ENCODE data around the gene PLA1A. TPM values are rescaled to one million over a fixed set of nuclear protein-coding genes. Genes with fewer than 3 reads are reported as not detected.

The PLA1A gene
- total and polyA plus RNA-seq, 2 donors (not counting 1 experiment from before 2014, with no cell fraction given), result 0.27 to 0.28 TPM

DNA sequence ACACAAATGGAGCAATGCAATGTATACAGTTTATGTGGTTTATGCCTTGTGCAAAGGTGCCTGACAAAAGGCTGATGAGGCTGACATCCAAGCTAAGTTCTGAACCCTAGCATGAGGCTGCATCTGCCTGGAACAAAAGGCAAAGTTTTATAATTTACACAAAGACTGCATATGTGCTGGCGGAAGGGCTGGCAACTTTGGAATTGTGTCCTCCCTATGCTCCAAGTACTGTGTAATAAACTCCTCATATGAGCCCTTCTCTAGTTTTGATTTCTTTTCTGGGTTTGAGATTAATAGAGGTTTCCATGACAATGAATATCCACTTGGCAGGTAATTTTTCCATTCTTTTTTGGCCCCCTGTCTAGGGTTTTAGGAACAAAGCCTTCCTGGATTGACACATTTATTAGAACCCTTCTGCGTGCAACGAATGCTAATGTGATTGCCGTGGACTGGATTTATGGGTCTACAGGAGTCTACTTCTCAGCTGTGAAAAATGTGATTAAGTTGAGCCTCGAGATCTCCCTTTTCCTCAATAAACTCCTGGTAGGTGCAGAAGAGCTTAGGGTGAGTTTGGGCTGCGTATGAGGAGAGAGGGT lies 10.8 kb downstream of the PLA1A start:
- CTCF ChIA-PET, result no interaction called here

DNA sequence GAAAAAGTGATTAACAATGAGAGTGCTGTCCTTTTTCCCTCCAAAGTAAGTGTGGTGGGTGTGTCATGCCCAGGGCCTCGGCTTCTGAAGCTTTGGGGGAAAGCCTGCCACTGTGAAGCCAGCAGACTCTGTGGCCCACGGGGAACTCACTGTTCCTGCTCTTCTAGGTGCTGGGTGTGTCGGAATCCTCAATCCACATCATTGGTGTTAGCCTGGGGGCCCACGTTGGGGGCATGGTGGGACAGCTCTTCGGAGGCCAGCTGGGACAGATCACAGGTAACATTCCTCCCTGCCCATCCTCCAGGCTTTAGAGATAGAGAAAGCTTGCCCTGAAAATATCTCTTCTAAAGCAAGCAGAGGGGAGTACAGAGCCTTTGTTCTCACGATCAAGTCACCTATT lies 11.6 kb downstream of the PLA1A start:
- no peaks in the 10 kb centered on the region for H3K79me2 ChIP-seq (ENCODE audit: control insufficient read depth, insufficient read depth, low read length)
- no peak for DNase-seq
- H3K4me1 Mint-ChIP-seq, result no peaks in the 10 kb centered on the region
- no peaks in the 10 kb centered on the region for H3K4me1 ChIP-seq (ENCODE audit: control insufficient read depth in 2 of 2, insufficient read depth in 2 of 2, low read length in 2 of 2)
- H3K9me3 Mint-ChIP-seq (ENCODE audit: insufficient read depth), result no peaks in the 10 kb centered on the region
- no peak overlapping the region for H3K4me2 ChIP-seq (replicated peaks; ENCODE audit: low read depth, low read length, poor library complexity, severe bottlenecking)
- no peak overlapping the region for H3K27ac ChIP-seq (ENCODE audit: low read length in 2 of 2)
- no peaks in the 10 kb centered on the region for H4K20me1 ChIP-seq (ENCODE audit: control insufficient read depth, insufficient read depth, low read length, poor library complexity, severe bottlenecking)
- no peaks in the 10 kb centered on the region for H3K27me3 ChIP-seq (replicated peaks in 1 of 4; ENCODE audit: control extremely low read depth in 1 of 4, control insufficient read depth in 3 of 4, insufficient read depth in 4 of 4, low read length in 3 of 4)
- ChIA-PET POLR2A (no interaction called here), CTCF (no interaction called here)
- H3K4me3 Mint-ChIP-seq, result no peak overlapping the region
- H3K9ac ChIP-seq (ENCODE audit: low read length), result no peak overlapping the region
- H3K27me3 Mint-ChIP-seq, result no peaks in the 10 kb centered on the region
- ATAC-seq (ENCODE audit: low read depth), result no peak
- no peak for TF ChIP-seq EZH2 (IDR thresholded peaks at IDR 0.05; ENCODE audit: borderline replicate concordance, insufficient read depth, low read depth, low read length, poor library complexity, severe bottlenecking)
- no peak for TF ChIP-seq CTCF (IDR thresholded peaks at IDR 0.05)
- H3K36me3 ChIP-seq (replicated peaks in 1 of 2; ENCODE audit: control extremely low read depth in 1 of 2, control insufficient read depth in 1 of 2, extremely low read depth in 1 of 2, insufficient read depth in 2 of 2, low read length in 1 of 2), result no peaks in the 10 kb centered on the region
- WGBS (ENCODE audit: insufficient coverage), result 82% methylated on average over 3 of the region's 6 CpGs
- H3K27ac Mint-ChIP-seq, result no peak overlapping the region
- no peak overlapping the region for H3K4me3 ChIP-seq (ENCODE audit: control extremely low read depth in 1 of 5, extremely low read depth in 1 of 5, insufficient read depth in 1 of 5, low read depth in 2 of 5, low read length in 4 of 5)
- intact Hi-C loops (cut with micrococcal nuclease), result no loop called here
- H3K9me3 ChIP-seq (ENCODE audit: control extremely low read depth in 1 of 3, control insufficient read depth in 2 of 3, insufficient read depth in 1 of 3, low read length in 2 of 3), result no peaks in the 10 kb centered on the region
- H2AFZ ChIP-seq (ENCODE audit: insufficient read depth, low read depth, low read length, poor library complexity, severe bottlenecking), result no peak overlapping the region

More for the DNA sequence above, 10.8 kb downstream of the PLA1A start:
- Mint-ChIP-seq H3K4me1 (no peaks in the 10 kb centered on the region), H3K27me3 (no peaks in the 10 kb centered on the region), H3K9me3 (ENCODE audit: insufficient read depth) (no peaks in the 10 kb centered on the region), H3K4me3 (no peak overlapping the region), H3K27ac (no peak overlapping the region)
- H3K9me3 ChIP-seq (ENCODE audit: control extremely low read depth in 1 of 3, control insufficient read depth in 2 of 3, insufficient read depth in 1 of 3, low read length in 2 of 3), result no peaks in the 10 kb centered on the region
- no peak for TF ChIP-seq CTCF (IDR thresholded peaks at IDR 0.05)
- TF ChIP-seq EZH2 (IDR thresholded peaks at IDR 0.05; ENCODE audit: borderline replicate concordance, insufficient read depth, low read depth, low read length, poor library complexity, severe bottlenecking), result no peak
- no peaks in the 10 kb centered on the region for H4K20me1 ChIP-seq (ENCODE audit: control insufficient read depth, insufficient read depth, low read length, poor library complexity, severe bottlenecking)
- H3K4me1 ChIP-seq (ENCODE audit: control insufficient read depth in 2 of 2, insufficient read depth in 2 of 2, low read length in 2 of 2), result no peaks in the 10 kb centered on the region
- no peaks in the 10 kb centered on the region for H3K27me3 ChIP-seq (replicated peaks in 1 of 4; ENCODE audit: control extremely low read depth in 1 of 4, control insufficient read depth in 3 of 4, insufficient read depth in 4 of 4, low read length in 3 of 4)
- intact Hi-C loops (cut with micrococcal nuclease), result no loop called here
- no peak overlapping the region for H3K9ac ChIP-seq (ENCODE audit: low read length)
- H3K4me2 ChIP-seq (replicated peaks; ENCODE audit: low read depth, low read length, poor library complexity, severe bottlenecking), result no peak overlapping the region
- ATAC-seq (ENCODE audit: low read depth), result no peak
- POLR2A ChIA-PET, result no interaction called here
- DNase-seq, result no peak
- no peak overlapping the region for H3K4me3 ChIP-seq (ENCODE audit: control extremely low read depth in 1 of 5, extremely low read depth in 1 of 5, insufficient read depth in 1 of 5, low read depth in 2 of 5, low read length in 4 of 5)
- no peaks in the 10 kb centered on the region for H3K79me2 ChIP-seq (ENCODE audit: control insufficient read depth, insufficient read depth, low read length)
- no peaks in the 10 kb centered on the region for H3K36me3 ChIP-seq (replicated peaks in 1 of 2; ENCODE audit: control extremely low read depth in 1 of 2, control insufficient read depth in 1 of 2, extremely low read depth in 1 of 2, insufficient read depth in 2 of 2, low read length in 1 of 2)
- 85% methylated on average over 5 of the region's 6 CpGs for WGBS (ENCODE audit: insufficient coverage)
- H3K27ac ChIP-seq (ENCODE audit: low read length in 2 of 2), result no peak overlapping the region
- no peak overlapping the region for H2AFZ ChIP-seq (ENCODE audit: insufficient read depth, low read depth, low read length, poor library complexity, severe bottlenecking)
